Cardiac septum (tissue), 1 donor: Measurements from ENCODE around the gene VCAN. TPM values are rescaled to one million over a fixed set of nuclear protein-coding genes. Genes with fewer than 3 reads are reported as not detected.

Source experiments
- DNase-seq: peaks from one replicate; pipeline ENCODE4 v3.0.0-alpha.2; 2020; ENCODE audit warnings: low spot score
- intact Hi-C: fragments of 100-400 bp; cut with DNase I; formaldehyde crosslinking; loops from one replicate; pipeline ENCODE4 v1.14.0; 2022
- total RNA-seq: library from RNA; stranded (reverse); fragmentation: NEBNext Ultra II Directional; extraction: Animal tissue kit (Norgen Biotek cat#: 25700); gene quantifications from one replicate; pipeline ENCODE4 v1.2.1, GENCODE V29; 2021
- donor health status: DM: no; HTN: no; CAD: no.

Gene VCAN
- total RNA-seq, 1 donor from 2014 or later, result 61.0 TPM

- DNase-seq, result no peak
- intact Hi-C loops, result loop anchor here (5.0 kb wide), 1 partner anchor 71 kb away; no protein-coding TSS in a partner anchor
These were observed 81.5 kb downstream of the VCAN start for GRCh38 chr5:83553000-83553486.

DNA sequence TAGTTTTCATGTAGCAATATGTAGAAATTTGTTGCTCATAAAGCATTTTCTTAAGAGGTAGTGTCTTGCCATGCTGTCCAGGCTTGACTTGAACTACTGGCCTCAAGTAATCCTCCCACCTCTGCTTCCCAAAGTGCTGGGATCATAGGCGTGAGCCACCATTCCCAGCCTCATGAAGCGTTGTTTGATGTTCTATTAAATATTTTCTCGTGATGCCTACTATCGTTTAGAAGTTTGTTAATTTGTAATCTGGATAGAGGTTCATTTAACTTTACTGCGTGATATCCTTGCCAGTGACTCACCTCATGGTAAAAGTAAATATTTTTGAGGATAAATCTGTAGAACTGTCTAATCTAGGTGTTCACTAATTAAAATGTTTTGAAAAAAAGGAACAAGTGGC is 82.6 kb downstream of the VCAN start:
- DNase-seq, result no peak
- intact Hi-C loops, result loop anchor here (5.0 kb wide), 1 partner anchor 72 kb away; no protein-coding TSS in a partner anchor

DNA sequence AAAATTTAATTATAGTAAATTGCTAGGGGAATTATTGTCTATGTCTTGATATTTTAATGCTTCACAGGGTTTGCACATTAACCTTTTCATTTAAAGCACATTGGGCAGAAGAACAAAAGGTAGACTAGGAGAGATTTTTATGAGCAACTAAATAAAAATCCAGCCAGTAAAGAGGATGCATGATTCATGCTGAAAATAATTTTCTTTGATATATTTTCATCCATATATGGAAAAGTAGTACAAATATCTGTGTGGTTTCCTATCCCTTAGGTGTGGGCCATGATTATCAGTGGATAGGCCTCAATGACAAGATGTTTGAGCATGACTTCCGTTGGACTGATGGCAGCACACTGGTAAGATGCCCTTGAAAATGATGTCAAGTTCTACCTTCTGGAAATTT is 83.1 kb downstream of the VCAN start:
- DNase-seq, result no peak
- intact Hi-C loops, result loop anchor here (5.0 kb wide), 1 partner anchor 72 kb away; no protein-coding TSS in a partner anchor

GRCh38 chr5:83555263-83555662 is 83.7 kb downstream of the VCAN start:
- DNase-seq, result no peak
- intact Hi-C loops, result no loop called here

- intact Hi-C loops, result no loop called here
- no peak for DNase-seq
These were observed 84.6 kb downstream of the VCAN start for GRCh38 chr5:83556190-83556589.

GRCh38 chr5:83559118-83559785 is 87.7 kb downstream of the VCAN start:
- DNase-seq, result no peak
- intact Hi-C loops, result no loop called here

DNA sequence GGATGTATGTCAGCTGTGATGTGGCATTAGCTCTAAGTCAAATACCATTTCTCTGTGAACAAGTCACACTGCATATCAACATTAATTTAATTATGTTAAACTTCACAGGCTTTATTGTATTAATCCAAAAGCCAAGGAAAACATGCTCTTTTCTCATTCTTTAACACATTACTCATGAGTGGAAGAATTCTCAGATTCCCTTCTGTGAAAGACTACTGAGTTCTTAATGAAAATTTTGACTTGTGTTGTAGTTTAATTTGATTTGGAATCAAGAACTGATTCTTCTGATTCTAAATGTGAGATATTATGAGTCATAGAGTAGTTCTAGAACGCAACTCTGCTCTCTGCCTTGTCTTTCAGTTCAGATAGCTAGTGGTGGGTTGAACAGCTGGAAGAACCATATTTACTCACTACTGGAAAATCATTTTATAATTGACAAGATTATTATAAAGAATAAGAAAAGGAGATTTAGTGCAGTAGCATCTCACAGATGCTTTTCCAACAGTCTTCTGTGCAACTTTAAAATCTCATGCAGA is 90.6 kb downstream of the VCAN start:
- intact Hi-C loops, result loop anchor here (5.0 to 10.0 kb wide), 3 partner anchors 90 to 1247 kb away; partner anchors contain the start of gene VCAN
- no peak for DNase-seq

GRCh38 chr5:83562791-83563557 is 91.4 kb downstream of the VCAN start:
- intact Hi-C loops, result loop anchor here (5.0 to 10.0 kb wide), 3 partner anchors 91 to 1248 kb away; partner anchors contain the start of gene VCAN
- no peak for DNase-seq

- DNase-seq, result no peak
- intact Hi-C loops, result loop anchor here (2.0 to 10.0 kb wide), 4 partner anchors 91 to 1249 kb away; partner anchors contain the start of gene VCAN
These were observed 92.1 kb downstream of the VCAN start for GRCh38 chr5:83563631-83564030.

DNA sequence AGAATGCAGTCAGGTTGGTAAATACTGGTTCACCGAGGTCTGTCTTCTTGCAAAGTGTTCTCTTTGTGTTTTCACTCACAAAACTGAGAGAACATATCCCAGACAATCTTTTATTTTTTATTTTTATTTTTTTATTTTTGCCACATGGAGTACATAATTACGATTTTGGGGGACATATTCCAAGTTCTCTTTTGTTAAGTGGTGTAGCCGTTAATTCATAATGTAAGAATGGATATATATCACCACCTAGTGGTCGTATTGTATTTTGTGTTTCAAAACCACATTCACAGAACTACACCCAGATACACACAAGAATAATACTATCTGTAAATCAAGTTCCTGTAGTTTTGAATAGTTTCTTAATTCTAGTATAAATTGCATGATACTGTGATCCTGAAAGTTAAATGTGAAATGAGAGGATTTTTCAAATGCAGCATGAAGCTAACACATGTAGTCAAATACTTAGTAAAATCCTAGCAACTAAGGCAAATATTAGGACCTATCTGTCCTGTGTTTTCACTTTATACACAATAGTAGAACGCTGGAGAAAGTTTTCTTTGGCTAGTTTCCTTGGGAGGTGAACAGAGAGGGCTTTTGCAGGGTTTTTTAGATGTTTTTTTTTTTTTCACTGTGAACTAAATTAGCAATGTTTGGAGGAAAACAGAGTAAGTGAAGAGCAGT is 92.7 kb downstream of the VCAN start:
- intact Hi-C loops, result loop anchor here (2.0 to 10.0 kb wide), 4 partner anchors 92 to 1249 kb away; partner anchors contain the start of gene VCAN
- no peak for DNase-seq

DNA sequence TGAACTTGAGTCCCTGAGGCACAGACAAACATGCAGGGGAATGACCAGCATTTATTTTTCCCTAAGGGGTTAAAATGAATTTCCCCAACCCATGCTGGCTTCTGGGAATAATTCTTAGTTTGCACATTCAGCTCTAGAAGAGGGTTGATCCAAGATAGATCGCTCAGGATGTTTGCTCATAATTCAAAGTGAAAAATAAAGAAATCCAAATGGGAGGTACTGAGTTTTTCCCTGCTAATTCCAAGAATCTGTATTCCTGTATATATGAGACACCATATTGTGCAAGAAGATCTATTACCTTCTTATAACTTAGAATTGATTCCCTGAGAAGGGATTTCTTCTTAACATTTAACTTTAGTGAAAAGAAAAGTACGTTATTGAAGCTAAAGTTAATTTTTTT is 96.2 kb downstream of the VCAN start:
- intact Hi-C loops, result loop anchor here (10.0 kb wide), 1 partner anchor 1253 kb away; no protein-coding TSS in a partner anchor
- no peak for DNase-seq

GRCh38 chr5:83568186-83568585 is 96.6 kb downstream of the VCAN start:
- intact Hi-C loops, result loop anchor here (10.0 kb wide), 1 partner anchor 1253 kb away; no protein-coding TSS in a partner anchor
- no peak for DNase-seq

DNA sequence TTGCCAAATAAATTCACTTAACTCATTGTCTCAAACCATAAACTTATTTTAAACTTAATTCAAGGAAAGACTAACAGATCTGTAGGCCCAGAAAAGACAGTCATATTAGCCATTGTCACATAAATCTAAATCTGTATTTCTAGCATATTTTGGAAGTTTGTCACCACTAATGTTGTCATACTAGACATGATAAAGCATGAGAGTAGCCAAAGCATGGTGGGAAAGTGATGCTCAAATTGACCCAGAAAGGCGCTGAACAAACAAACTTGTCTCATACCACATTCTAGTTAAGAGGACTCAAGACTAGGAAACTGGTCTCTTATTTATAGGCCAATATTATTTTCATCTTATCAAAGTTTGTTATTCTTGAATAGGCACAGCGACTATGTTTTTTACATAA is 99.4 kb downstream of the VCAN start:
- intact Hi-C loops, result no loop called here
- DNase-seq, result no peak

DNA sequence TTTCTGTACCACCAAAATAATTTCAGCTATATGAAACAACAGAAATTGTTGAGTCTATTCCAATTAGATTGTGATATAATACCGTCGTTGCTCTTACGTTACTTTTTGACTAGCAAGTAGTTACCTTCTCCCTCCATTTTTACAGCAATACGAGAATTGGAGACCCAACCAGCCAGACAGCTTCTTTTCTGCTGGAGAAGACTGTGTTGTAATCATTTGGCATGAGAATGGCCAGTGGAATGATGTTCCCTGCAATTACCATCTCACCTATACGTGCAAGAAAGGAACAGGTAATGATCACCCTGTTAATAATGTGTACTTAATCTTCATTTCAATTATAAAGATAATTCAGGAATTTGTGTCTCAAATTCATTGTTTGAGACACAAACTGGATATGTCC is 100.7 kb downstream of the VCAN start:
- intact Hi-C loops, result no loop called here
- DNase-seq, result no peak

- intact Hi-C loops, result no loop called here
- no peak for DNase-seq
These were observed 104.8 kb downstream of the VCAN start for GRCh38 chr5:83576341-83576740.

- DNase-seq, result no peak
- intact Hi-C loops, result no loop called here
These were observed 105.6 kb downstream of the VCAN start for GRCh38 chr5:83577036-83577636.

- intact Hi-C loops, result no loop called here
- DNase-seq, result no peak
These were observed 112.3 kb downstream of the VCAN start for GRCh38 chr5:83583859-83584258.

DNA sequence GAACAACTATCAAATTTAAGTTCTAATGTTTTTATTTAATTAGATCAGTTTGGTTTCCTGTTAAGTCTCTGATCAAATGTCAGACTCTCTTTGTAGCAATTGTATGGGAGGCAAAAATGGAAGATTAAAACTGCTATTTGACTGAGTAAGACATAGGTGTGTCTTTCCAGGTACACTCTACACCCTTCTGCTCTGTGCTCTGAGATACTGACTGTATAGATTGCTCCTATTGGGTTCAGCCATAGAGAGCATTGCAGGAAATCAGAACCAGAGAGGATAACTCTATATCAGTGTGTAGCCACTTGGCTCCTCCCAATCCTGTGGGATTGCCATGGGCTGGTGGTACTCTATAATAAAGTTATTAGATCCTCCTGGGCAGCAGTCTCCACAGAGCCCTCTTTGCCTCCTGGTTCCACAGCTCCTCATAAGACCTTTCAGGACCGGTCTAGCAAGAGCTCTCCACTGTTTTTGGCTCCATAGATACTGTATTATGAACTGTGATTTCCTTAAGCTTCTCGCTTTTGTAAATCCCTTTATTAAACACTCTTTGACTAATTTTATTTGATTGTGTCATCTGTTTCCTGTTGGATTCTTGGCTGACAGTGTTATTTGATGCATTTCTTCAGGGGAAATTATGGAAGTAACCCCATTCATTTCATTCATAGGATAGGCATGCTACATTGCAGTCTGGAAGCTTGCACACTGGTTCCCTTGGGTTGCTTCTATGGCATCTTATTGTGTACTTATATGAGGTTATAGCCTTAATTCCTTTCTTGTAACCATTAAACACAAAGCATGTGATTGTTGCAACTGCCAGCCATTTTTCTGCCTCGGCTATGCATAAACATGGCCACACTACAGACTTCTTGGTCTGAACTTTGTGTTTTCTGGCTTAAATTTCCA is 115.6 kb downstream of the VCAN start:
- DNase-seq, result no peak
- intact Hi-C loops, result no loop called here
